ENCODE measurements around the gene CHD1.

Gene CHD1

GRCh38 chr5:98898743-98899142 is 30.1 kb downstream of the CHD1 start:
- peak overlapping the region; percentile 8 for H3K27ac Mint-ChIP-seq
- peaks cover 17% of the 10 kb centered on the region for H3K4me1 Mint-ChIP-seq (ENCODE audit: low read depth)
- no peak for DNase-seq
- H3K4me3 Mint-ChIP-seq = no peak overlapping the region
- no peaks in the 10 kb centered on the region for H3K9me3 Mint-ChIP-seq
- peaks cover 89% of the 10 kb centered on the region for H3K36me3 Mint-ChIP-seq (ENCODE audit: low read depth)
- H3K27me3 Mint-ChIP-seq = no peaks in the 10 kb centered on the region

DNA sequence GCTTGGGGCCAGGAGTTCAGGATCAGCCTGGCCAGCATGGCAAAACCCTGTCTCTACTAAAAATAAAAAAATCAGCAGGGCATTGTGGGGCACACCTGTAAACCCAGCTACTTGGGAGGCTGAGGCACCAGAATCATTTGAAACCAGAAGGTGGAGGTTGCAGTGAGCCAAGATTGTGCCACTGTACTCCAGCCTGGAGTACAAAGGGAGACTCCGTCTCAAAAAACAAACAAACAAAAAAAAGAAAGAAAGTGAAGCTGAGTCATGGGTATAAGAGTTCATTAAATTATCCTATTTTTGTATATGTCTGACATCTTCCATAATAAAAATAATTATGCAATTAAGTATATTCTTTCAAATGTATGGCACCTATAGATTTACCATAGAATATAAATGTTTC is 37.2 kb downstream of the CHD1 start:
- Mint-ChIP-seq H3K4me1 (ENCODE audit: low read depth) (no peaks in the 10 kb centered on the region), H3K36me3 (ENCODE audit: low read depth) (peaks cover 93% of the 10 kb centered on the region), H3K27me3 (no peaks in the 10 kb centered on the region), H3K9me3 (no peaks in the 10 kb centered on the region), H3K4me3 (no peak overlapping the region), H3K27ac (no peak overlapping the region)
- no peak for DNase-seq

DNA sequence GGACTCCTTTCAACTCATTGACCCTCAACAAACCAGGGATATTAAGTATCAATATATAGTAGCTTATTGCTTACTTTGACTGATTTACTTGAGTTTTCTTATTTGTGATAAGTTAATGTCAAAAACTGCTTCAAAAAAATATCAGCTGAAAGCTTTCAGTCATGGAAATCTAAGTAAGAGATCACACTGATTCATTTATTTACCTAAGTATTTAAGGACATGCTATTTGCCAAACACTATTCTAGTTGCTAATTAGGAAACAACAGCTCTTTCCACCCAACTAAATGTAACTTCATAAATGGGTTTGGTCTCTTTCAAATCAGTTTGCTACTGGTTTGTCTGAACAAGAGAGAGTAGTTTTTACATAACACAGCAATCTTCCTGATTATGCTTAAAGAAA is 48.2 kb downstream of the CHD1 start:
- Mint-ChIP-seq H3K4me1 (ENCODE audit: low read depth) (peaks cover 32% of the 10 kb centered on the region), H3K4me3 (no peak overlapping the region), H3K9me3 (no peaks in the 10 kb centered on the region), H3K27ac (peak overlapping the region; percentile 69), H3K36me3 (ENCODE audit: low read depth) (peaks cover 93% of the 10 kb centered on the region), H3K27me3 (no peaks in the 10 kb centered on the region)
- no peak for DNase-seq

GRCh38 chr5:98880151-98880550 is 48.7 kb downstream of the CHD1 start:
- no peak overlapping the region for H3K4me3 Mint-ChIP-seq
- peaks cover 32% of the 10 kb centered on the region for H3K4me1 Mint-ChIP-seq (ENCODE audit: low read depth)
- peak overlapping the region; percentile 63 for H3K27ac Mint-ChIP-seq
- no peak for DNase-seq
- no peaks in the 10 kb centered on the region for H3K9me3 Mint-ChIP-seq
- peaks cover 94% of the 10 kb centered on the region for H3K36me3 Mint-ChIP-seq (ENCODE audit: low read depth)
- H3K27me3 Mint-ChIP-seq = no peaks in the 10 kb centered on the region

DNA sequence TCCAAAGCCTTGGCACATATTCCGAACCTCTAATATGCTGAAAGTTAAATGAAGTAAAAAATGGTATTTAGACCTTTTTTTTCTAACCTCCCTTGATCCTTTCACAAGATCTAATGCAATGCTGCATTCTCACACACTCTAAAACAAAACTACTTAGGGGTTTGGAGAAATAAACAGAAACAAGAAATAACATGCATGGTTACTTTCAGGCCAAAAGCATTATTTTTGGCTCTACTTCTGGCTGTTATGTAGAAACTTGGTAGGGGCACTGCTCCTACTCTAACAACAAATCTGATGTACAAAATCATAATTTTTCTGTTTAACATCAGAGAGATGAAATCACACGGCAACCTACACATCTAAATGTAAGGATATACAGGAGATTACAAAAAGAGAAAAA is 51.2 kb downstream of the CHD1 start:
- Mint-ChIP-seq H3K27ac (no peak overlapping the region), H3K36me3 (ENCODE audit: low read depth) (peaks cover 95% of the 10 kb centered on the region), H3K27me3 (no peaks in the 10 kb centered on the region), H3K4me3 (no peak overlapping the region), H3K9me3 (no peaks in the 10 kb centered on the region), H3K4me1 (ENCODE audit: low read depth) (peaks cover 32% of the 10 kb centered on the region)
- DNase-seq = no peak

DNA sequence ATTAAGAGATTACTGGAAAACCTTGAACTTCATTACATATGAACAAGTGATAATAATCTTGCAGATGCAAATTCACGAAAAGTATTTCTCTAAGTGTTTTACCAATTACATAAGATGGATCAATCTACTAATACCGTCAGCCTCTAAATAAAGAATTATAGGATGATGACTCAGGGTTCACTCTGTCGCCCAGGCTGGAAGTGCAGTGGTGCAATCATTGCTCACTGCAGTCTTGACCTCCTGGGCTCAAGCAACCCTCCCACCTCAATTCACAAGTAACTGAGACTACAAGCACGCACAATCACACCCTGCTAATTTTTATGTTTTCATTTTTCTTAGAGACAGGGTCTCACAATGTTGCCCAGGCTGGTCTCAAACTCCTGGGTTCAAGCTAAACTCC is 56.1 kb downstream of the CHD1 start:
- H3K9me3 Mint-ChIP-seq = no peaks in the 10 kb centered on the region
- H3K36me3 Mint-ChIP-seq (ENCODE audit: low read depth) = peaks cover 91% of the 10 kb centered on the region
- H3K4me3 Mint-ChIP-seq = no peak overlapping the region
- no peaks in the 10 kb centered on the region for H3K27me3 Mint-ChIP-seq
- H3K4me1 Mint-ChIP-seq (ENCODE audit: low read depth) = no peaks in the 10 kb centered on the region
- no peak overlapping the region for H3K27ac Mint-ChIP-seq
- DNase-seq = no peak

GRCh38 chr5:98865690-98866089 is 63.1 kb downstream of the CHD1 start:
- DNase-seq = no peak
- H3K36me3 Mint-ChIP-seq (ENCODE audit: low read depth) = peaks cover 92% of the 10 kb centered on the region
- no peak overlapping the region for H3K4me3 Mint-ChIP-seq
- H3K9me3 Mint-ChIP-seq = no peaks in the 10 kb centered on the region
- H3K27ac Mint-ChIP-seq = no peak overlapping the region
- no peaks in the 10 kb centered on the region for H3K4me1 Mint-ChIP-seq (ENCODE audit: low read depth)
- no peaks in the 10 kb centered on the region for H3K27me3 Mint-ChIP-seq

DNA sequence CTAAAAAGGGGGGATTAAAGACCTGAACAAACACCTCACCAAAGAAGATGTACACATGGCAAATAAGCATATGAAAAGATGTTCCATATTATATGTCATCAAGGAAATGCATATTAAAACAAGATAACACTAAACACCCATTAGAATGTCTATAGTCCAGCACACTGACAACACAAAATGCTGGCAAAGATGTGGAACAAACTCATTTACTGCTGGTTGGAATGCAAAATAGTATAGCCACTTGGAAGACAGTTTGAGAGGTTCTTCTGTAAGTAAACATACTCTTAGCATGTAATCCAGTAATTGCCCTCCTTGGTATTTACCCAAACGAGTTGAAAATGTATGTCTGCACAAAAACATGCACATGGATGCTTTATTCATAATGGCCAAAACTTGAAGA is 81.8 kb downstream of the CHD1 start:
- peaks cover 2% of the 10 kb centered on the region for H3K9me3 Mint-ChIP-seq
- H3K36me3 Mint-ChIP-seq (ENCODE audit: low read depth) = no peaks in the 10 kb centered on the region
- no peak overlapping the region for H3K27ac Mint-ChIP-seq
- H3K27me3 Mint-ChIP-seq = no peaks in the 10 kb centered on the region
- no peak overlapping the region for H3K4me3 Mint-ChIP-seq
- DNase-seq = no peak
- H3K4me1 Mint-ChIP-seq (ENCODE audit: low read depth) = no peaks in the 10 kb centered on the region

DNA sequence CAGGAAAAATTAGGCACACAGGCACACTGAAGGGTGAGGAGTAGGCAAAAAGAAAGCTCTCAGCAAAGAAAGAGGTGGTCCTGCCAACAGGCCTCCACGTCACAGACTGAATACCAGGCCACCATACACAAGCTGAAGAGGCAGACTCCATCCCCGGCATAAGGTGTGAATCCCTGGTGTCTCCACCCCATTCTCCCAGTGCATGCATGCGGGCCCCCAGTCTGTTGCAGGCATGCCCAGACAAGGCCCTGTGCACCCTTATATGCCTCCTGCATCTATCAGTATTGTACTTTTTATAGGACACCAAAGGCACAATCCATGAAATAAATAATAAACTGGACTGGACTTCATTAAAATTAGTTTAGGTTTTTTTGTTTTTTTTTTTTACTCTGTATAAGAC is 82.3 kb downstream of the CHD1 start:
- no peak overlapping the region for H3K27ac Mint-ChIP-seq
- H3K9me3 Mint-ChIP-seq = peaks cover 2% of the 10 kb centered on the region
- H3K36me3 Mint-ChIP-seq (ENCODE audit: low read depth) = no peaks in the 10 kb centered on the region
- no peak overlapping the region for H3K4me3 Mint-ChIP-seq
- H3K4me1 Mint-ChIP-seq (ENCODE audit: low read depth) = no peaks in the 10 kb centered on the region
- no peaks in the 10 kb centered on the region for H3K27me3 Mint-ChIP-seq
- no peak for DNase-seq

DNA sequence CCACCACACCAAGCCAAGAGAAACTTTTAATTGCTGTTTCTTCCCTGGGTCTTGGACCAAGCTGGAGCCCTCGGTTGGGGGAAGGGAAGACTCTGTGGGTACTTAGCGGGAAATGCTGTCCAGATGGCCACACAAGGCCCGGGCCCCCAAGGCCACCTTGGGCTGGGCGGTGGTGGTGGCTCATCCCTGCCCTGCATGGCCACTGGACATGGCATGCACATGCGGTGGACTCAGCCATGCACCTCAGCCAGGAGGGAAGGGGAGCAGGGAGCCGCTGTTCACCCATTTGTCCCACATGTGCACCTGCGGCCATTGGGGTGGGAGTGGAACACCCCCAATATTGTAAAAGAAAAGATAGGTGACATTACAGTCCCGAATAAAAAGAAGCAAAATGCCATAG is 82.9 kb downstream of the CHD1 start:
- Mint-ChIP-seq H3K9me3 (peaks cover 2% of the 10 kb centered on the region), H3K36me3 (ENCODE audit: low read depth) (no peaks in the 10 kb centered on the region), H3K4me1 (ENCODE audit: low read depth) (no peaks in the 10 kb centered on the region), H3K27ac (no peak overlapping the region), H3K4me3 (no peak overlapping the region), H3K27me3 (no peaks in the 10 kb centered on the region)
- DNase-seq = no peak

DNA sequence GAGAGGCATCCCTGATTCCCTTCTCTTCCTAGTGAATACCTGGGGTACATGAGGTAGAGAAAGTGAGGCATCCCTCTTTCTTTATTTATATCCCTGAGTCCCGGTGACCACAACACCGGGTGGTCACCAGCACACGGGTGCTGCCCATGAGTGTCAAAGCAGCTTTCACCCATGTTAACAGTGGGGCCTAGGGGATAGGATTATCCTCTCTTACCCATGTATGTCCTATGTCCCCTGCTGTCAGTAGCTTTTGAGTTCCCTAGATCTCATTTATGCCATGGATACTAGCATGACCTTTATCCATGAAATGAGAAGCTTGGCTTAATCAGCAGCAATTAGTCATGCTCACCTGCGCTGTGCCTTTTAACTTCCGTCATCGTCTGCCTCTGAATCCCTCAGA is 83.9 kb downstream of the CHD1 start:
- peaks cover 2% of the 10 kb centered on the region for H3K9me3 Mint-ChIP-seq
- H3K4me3 Mint-ChIP-seq = no peak overlapping the region
- H3K36me3 Mint-ChIP-seq (ENCODE audit: low read depth) = no peaks in the 10 kb centered on the region
- no peak overlapping the region for H3K27ac Mint-ChIP-seq
- DNase-seq = no peak
- peaks cover under 1% of the 10 kb centered on the region for H3K4me1 Mint-ChIP-seq (ENCODE audit: low read depth)
- H3K27me3 Mint-ChIP-seq = peaks cover under 1% of the 10 kb centered on the region

- Mint-ChIP-seq H3K4me1 (ENCODE audit: low read depth) (peaks cover 6% of the 10 kb centered on the region), H3K36me3 (ENCODE audit: low read depth) (no peaks in the 10 kb centered on the region), H3K4me3 (no peak overlapping the region), H3K27ac (no peak overlapping the region), H3K9me3 (peaks cover 2% of the 10 kb centered on the region), H3K27me3 (peaks cover 3% of the 10 kb centered on the region)
- DNase-seq = no peak
These were observed 85.3 kb downstream of the CHD1 start for GRCh38 chr5:98843481-98843880.

- H3K36me3 Mint-ChIP-seq (ENCODE audit: low read depth) = no peaks in the 10 kb centered on the region
- H3K4me3 Mint-ChIP-seq = no peak overlapping the region
- H3K27ac Mint-ChIP-seq = no peak overlapping the region
- H3K4me1 Mint-ChIP-seq (ENCODE audit: low read depth) = peaks cover 6% of the 10 kb centered on the region
- H3K27me3 Mint-ChIP-seq = peaks cover 3% of the 10 kb centered on the region
- peaks cover 2% of the 10 kb centered on the region for H3K9me3 Mint-ChIP-seq
- DNase-seq = no peak
These were observed 87.9 kb downstream of the CHD1 start for GRCh38 chr5:98840946-98841345.

GRCh38 chr5:98839469-98840383 is 89.1 kb downstream of the CHD1 start:
- Mint-ChIP-seq H3K4me3 (peak overlapping the region; percentile 54), H3K27me3 (peaks cover 3% of the 10 kb centered on the region), H3K4me1 (ENCODE audit: low read depth) (peaks cover 6% of the 10 kb centered on the region), H3K9me3 (peaks cover 2% of the 10 kb centered on the region), H3K27ac (no peak overlapping the region), H3K36me3 (ENCODE audit: low read depth) (no peaks in the 10 kb centered on the region)
- peak; percentile 37 for DNase-seq

- DNase-seq = no peak
- Mint-ChIP-seq H3K4me3 (no peak overlapping the region), H3K36me3 (ENCODE audit: low read depth) (no peaks in the 10 kb centered on the region), H3K27ac (no peak overlapping the region), H3K9me3 (no peaks in the 10 kb centered on the region), H3K27me3 (peaks cover 3% of the 10 kb centered on the region), H3K4me1 (ENCODE audit: low read depth) (peaks cover 6% of the 10 kb centered on the region)
These were observed 92.6 kb downstream of the CHD1 start for GRCh38 chr5:98836175-98836574.

Measured in activated T-cell treated with anti-CD3 and anti-CD28 coated beads, Interleukin-2, amount 50 U/mL, for 24 hours (primary cell).